AML-193 (cell line): ENCODE results near the gene ZNF609.

Experiments
- DNase-seq, 2 experiments: peaks; one replicate each; lab custom pipeline; 2025; lab: John Stamatoyannopoulos, UW

ZNF609 gene

DNA sequence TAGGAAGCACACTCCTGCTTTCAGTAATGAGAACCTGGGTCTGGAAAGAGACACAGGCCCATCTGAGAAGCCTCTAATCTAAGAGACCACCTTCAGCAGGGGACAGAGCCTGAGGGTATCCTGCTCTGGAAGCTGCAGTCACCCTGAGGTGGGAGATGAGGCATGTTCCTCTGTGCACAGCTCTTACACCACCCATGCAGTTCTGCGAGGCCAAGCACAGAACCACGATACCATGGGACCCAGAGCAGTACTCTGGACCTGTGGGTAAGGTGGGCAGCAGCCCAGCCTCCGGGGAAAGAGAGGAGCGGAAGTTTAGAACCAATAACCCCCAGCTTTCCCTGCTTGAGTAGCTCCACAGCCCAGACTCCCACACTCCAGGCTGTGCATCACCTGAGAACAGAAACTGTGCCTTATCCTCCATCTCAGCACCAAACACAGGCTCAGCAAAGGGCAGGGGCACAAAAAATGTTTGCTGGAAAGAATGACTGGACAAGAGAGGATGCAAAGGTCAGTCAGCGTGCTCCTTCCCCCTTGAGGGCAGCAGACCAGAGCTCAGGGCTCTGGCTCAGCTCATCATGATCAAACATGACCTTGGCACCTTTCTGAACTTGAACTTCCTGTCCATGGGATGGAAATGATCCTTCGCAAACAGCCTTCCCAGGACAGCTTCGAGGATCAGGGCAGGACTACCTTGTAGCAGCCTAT lies 271.9 kb downstream of the ZNF609 start:
- DNase-seq = no peak
